GM18511 (cell line): ENCODE data around the gene ZFP92.
"Not testable (repeated sequence)": the region's sequence is repeated elsewhere in the genome, so short reads cannot be mapped to it uniquely, and the experiment has no call there.

Experiments used
- ATAC-seq: cut with Tn5 transposase; IDR thresholded peaks from one replicate; pipeline ENCODE4 v1.9.1; 2021; ENCODE audit warnings: mild to moderate bottlenecking, moderate library complexity; ENCODE audit not compliant: unreplicated experiment

ZFP92 gene

DNA sequence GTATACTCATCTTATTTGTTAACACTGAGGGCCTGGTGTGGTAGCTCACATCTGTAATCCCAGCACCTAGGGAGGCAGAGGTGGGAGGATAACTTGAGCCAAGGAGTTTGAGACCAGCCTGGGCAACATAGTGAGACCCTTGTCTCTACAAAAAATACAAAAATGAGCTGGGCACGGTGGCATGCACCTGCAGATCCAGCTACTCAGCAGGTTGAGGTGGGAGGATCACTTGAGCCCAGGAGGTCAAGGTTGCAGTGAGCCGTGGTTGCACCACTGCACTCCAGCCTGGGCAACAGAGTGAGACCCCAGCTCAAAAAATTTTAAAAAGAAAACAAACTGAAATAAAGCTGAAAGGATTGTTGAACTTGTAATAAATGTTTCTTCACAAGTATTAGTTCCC is 26.3 kb upstream of the ZFP92 start:
- not testable (repeated sequence) for ATAC-seq

DNA sequence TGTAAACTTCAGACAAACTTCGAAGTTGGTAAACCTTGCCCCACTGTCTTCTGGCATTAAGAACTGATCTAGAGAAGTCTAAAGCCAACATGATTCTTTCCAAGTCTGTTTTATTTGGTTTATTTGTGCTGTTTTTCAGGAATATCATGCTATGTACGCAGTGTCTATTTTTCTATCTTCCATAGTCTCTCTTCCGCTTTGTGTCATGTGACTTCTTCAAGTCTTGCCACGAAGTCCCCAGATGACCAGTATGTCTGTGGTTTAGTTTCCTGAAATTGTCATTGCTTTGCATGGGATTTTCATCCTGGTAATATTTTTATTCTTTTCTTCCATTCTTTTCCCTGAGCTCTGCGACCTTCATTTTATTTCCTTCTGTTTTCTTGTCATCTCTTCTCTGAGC is 25.2 kb upstream of the ZFP92 start:
- ATAC-seq, result no peak

DNA sequence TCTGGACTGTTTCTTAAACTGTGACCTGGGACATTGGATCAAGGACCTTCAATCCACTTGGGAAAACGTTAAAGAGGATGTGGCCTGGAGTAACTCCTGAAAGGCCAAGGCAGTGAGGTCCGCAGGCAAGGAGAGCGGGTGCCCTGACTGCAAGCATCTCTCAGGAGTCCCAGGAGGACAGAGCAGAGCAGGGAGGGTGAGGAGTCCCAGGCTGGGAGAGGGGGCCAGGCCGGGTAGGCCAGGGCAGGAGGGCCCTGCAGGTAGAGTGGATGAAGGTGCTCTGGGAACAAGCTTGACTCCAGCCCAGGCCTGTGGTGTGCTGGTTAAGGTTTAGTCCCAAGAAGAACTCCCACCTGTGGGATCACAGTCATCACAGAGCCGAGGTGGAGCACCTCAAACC is 23.9 kb upstream of the ZFP92 start:
- no peak for ATAC-seq

- no peak for ATAC-seq
Measured at GRCh38 chrX:153387987-153388721, 23.1 kb upstream of the ZFP92 start.

- no peak for ATAC-seq
Measured at GRCh38 chrX:153388722-153389459, 22.4 kb upstream of the ZFP92 start.

- ATAC-seq, result not testable (repeated sequence)
Measured at GRCh38 chrX:153389460-153389768, 21.9 kb upstream of the ZFP92 start.

DNA sequence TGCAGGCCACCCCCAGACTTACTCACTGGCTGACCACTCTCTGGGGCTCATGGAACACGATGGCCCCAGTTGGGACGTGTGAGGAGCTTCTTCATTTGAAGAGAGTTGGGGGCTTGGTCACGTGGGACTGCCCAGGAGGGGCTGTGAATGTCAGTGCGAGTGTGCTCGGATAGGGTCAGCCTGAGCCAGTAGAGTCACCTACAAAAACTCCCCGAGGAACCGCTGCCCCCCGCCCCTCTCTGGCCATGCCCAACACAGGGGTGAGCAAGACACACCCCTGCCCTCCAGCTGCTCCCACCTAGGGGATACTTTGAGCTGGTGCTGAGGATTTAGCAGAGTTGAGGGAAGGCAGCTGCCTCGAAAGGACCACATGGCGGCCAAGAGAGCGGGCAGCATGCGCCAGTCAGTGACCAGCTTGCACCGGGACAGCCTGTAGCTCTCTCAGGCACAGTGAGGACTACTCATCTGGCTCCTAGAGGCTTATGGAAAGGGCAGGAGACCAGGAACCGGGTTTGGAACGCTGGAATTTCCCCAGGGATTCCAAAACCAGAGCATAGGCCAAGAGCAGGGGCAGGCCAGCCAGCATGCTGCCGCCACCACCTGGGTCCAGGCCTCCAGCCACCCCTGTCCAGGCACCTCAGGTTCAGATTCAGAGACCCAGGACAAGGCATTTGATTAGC is 18.5 kb upstream of the ZFP92 start:
- no peak for ATAC-seq

GRCh38 chrX:153394612-153395011 is 16.7 kb upstream of the ZFP92 start:
- ATAC-seq, result no peak

DNA sequence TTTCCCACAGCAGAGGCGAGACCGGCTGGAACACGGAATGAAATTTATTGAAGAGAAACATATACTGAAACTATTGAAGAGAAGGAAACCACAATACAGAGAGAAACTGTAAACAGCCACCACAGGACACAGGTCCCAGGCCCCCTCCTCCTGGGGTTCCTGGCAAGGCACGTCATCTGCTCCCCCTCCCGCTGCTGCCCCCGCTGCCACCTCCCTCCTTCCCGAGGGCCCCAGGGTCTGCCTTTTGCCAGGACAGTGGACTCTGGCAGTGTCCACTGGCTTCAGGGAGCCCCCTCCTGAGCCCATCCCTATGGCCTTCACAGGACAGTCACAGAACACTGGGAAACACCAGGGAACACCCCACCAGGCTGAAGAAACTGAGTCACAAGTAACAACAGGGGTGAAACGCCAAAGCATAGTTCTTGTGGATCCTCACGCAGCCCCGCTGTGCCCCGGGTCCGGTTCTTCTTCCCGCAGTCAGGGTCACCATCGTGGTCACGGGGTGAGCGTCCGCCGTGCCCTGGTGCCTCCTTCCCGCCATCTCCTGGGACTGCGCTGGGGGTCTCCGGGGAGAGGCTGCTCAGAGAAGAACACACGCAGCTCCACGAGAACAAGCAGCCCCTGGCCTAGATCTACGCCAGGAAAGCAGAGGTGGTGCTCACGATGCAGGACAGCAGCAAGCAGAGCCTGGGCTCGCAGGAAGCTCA is 15.5 kb upstream of the ZFP92 start:
- no peak for ATAC-seq

GRCh38 chrX:153396320-153397195 is 14.7 kb upstream of the ZFP92 start:
- ATAC-seq, result no peak

GRCh38 chrX:153397256-153397960 is 13.9 kb upstream of the ZFP92 start:
- no peak for ATAC-seq

- no peak for ATAC-seq
Measured at GRCh38 chrX:153398275-153398960, 12.9 kb upstream of the ZFP92 start.

- no peak for ATAC-seq
Measured at GRCh38 chrX:153400146-153401132, 10.8 kb upstream of the ZFP92 start.

- no peak for ATAC-seq
Measured at GRCh38 chrX:153401133-153401764, 10.0 kb upstream of the ZFP92 start, which contains the start of gene PNMA6E. Gene PNMA6E, minus strand, starts transcription at chrX:153401350. Its CDS starts 2,501 bp downstream, at chrX:153398849.

- not testable (repeated sequence) for ATAC-seq
Measured at GRCh38 chrX:153404333-153404732, 6.9 kb upstream of the ZFP92 start.

DNA sequence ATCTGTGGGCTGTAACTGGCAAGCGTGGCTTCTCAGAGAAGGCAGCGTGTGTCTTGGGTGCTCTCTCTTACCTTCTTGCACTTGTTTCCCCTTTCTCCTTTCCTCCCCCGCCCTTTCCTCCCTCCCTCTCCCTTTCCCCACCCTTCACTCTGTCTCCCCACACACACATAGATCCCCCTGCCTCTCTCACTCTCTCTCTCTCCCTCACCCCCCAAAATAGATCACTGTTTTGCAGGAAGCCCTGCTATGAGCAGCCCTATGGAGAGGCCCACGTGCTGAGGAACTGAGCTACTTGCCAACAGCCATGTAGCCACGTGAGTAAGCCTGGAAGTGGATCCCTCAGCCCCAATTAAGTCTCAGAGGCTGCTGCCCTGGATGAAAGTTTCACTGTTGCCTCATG is 5.8 kb upstream of the ZFP92 start:
- ATAC-seq, result no peak

- no peak for ATAC-seq
Measured at GRCh38 chrX:153406011-153406410, 5.3 kb upstream of the ZFP92 start.
